Panc1 (cell line): ENCODE results near the gene SYTL1. TPM values are rescaled to one million over a fixed set of nuclear protein-coding genes. Genes with fewer than 3 reads are reported as not detected.

ENCODE experiments used
- ATAC-seq: fragments of 200-7000 bp; cut with Tn5 transposase; 2 replicates; pipeline ENCODE4 v1.9.1; 2020; ENCODE audit warnings: mild to moderate bottlenecking, moderate library complexity
- BruUV-seq: library from RNA; stranded (reverse); fragments of 400-500 nt; replicated peaks from 2 replicates; lab custom pipeline; 2021; lab: Mats Ljungman, UMichigan
- CTCF ChIA-PET: fragments of 300-600 bp; sonication (Branson Sonifier 250); formaldehyde crosslinking; loops from one replicate; lab custom pipeline; 2022; ENCODE audit warnings: antibody characterized with exemption; lab: Charles Lee
- POLR2A ChIA-PET: fragments of 300-600 bp; sonication (Branson Sonifier 250); formaldehyde crosslinking; loops from one replicate; lab custom pipeline; 2022; ENCODE audit warnings: antibody characterized with exemption; lab: Charles Lee
- DNase-seq: peaks from one replicate; pipeline ENCODE4 v3.0.0-alpha.2; 2010; ENCODE audit warnings: low read depth, low spot score
- H3K27ac ChIP-seq: 2 replicates; pipeline ENCODE4 v1.5.1; 2011; ENCODE audit warnings: mild to moderate bottlenecking, low read length, inconsistent platforms
- H3K27me3 ChIP-seq: fragments of 200-500 bp; sonication (Bioruptor generic); 2 replicates; pipeline ENCODE4 v1.6.0; 2014; ENCODE audit warnings: low read length, inconsistent platforms; ENCODE audit not compliant: control insufficient read depth, insufficient read depth
- H3K36me3 ChIP-seq: fragments of 200-500 bp; sonication (Bioruptor generic); 2 replicates; pipeline ENCODE4 v1.5.1; 2014; ENCODE audit warnings: inconsistent platforms, mild to moderate bottlenecking, low read length, moderate library complexity; ENCODE audit not compliant: control insufficient read depth, insufficient read depth
- H3K4me1 ChIP-seq: 2 replicates; pipeline ENCODE4 v1.5.1; 2011; ENCODE audit warnings: inconsistent platforms, mild to moderate bottlenecking, low read length, moderate library complexity; ENCODE audit not compliant: control insufficient read depth, insufficient read depth
- H3K4me3 ChIP-seq, 2 experiments: 2 replicates each; pipeline ENCODE4 v1.5.1; 2011 to 2012; ENCODE audit warnings: low read depth in 2 of 2, low read length in 2 of 2, mild to moderate bottlenecking in 2 of 2, inconsistent platforms in 1 of 2, moderate library complexity in 1 of 2
- H3K9me3 ChIP-seq: fragments of 200-500 bp; sonication (Bioruptor generic); 2 replicates; pipeline ENCODE4 v1.5.1; 2014; ENCODE audit warnings: low read depth, mild to moderate bottlenecking, inconsistent platforms, low read length, moderate library complexity; ENCODE audit not compliant: control insufficient read depth, insufficient read depth
- POLR2AphosphoS5 ChIP-seq: IDR thresholded peaks from 2 replicates; pipeline ENCODE4 v1.6.1; 2012; ENCODE audit warnings: mild to moderate bottlenecking, low read depth, low read length, moderate library complexity
- SIN3A ChIP-seq: IDR thresholded peaks from 2 replicates; pipeline ENCODE4 v1.6.1; 2012; ENCODE audit warnings: low read depth, mild to moderate bottlenecking, low read length, moderate library complexity, borderline replicate concordance; ENCODE audit not compliant: insufficient read depth
- TCF7L2 ChIP-seq: IDR thresholded peaks from 2 replicates; pipeline ENCODE4 v1.6.1; 2011; ENCODE audit warnings: mild to moderate bottlenecking, low read depth, low read length, inconsistent platforms
- in situ Hi-C: cut with HindIII; loops from 2 replicates; pipeline ENCODE4 v1.10.0; 2016; ENCODE audit warnings: low sequenced_read_pairs, low pct_unique_long_range_greater_than_20kb
- intact Hi-C: fragments of 100-400 bp; cut with micrococcal nuclease; formaldehyde crosslinking; loops from one replicate; pipeline ENCODE4 v1.10.0; 2022; ENCODE audit not compliant: unreplicated experiment
- total RNA-seq: library from RNA; stranded (reverse); gene quantifications from one replicate; pipeline ENCODE4 v1.2.1, GENCODE V29; 2021; ENCODE audit not compliant: unreplicated experiment
- TF ChIP-seq, protein P1 (sequence below): fragments of 450-650 bp; IDR thresholded peaks from 2 replicates; pipeline ENCODE4 v1.5.1; 2017; ENCODE audit warnings: mild to moderate bottlenecking
- TF ChIP-seq, protein P2 (sequence below), 2 experiments: IDR thresholded peaks; 2 replicates each; pipeline ENCODE4 v1.6.1; 2011 to 2012; ENCODE audit warnings: low read depth in 2 of 2, control low read depth in 1 of 2, low read length in 1 of 2, mild to moderate bottlenecking in 1 of 2, moderate library complexity in 1 of 2; ENCODE audit not compliant: insufficient read depth in 1 of 2

Gene SYTL1
- total RNA-seq, 1 experiment from 2014 or later, result 2.4 TPM

DNA sequence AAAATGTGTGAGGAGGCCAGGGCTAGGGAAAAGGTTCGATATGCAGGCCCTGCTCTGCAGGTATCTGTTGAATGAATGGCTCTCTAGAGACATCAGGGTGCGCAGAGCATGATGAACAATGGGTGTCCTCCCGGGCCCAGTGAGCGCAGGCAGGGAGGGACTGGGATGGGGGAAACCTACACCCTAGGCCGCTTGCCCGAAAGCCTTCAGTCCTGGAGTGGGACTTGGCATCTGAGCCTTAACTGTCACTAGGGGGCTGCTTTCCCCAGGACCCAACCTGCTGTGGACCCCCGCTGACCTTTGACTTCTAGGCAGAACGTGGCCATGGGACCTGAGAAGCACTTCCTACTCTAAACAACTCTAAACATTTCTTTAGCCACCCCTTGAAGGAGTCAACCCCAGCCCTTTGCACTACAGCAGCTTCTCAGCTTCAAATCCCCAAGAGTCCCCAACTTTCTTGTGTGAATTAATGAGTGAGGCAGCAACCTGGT lies 25.4 kb downstream of the SYTL1 start:
- ATAC-seq, result no peak
- intact Hi-C loops (no loop called here), in situ Hi-C loops (no loop called here)
- ChIA-PET POLR2A (interaction anchor here (0.5 kb wide), 1 partner anchor 102 kb away, joined by 4 read pairs; no protein-coding TSS in a partner anchor), CTCF (interaction anchor here (0.5 to 2.3 kb wide), 3 partner anchors 10 to 85 kb away, joined by 3 to 11 read pairs (median 3); no protein-coding TSS in a partner anchor)
- TF ChIP-seq SIN3A, result no peak
- TF ChIP-seq, protein P1, sequence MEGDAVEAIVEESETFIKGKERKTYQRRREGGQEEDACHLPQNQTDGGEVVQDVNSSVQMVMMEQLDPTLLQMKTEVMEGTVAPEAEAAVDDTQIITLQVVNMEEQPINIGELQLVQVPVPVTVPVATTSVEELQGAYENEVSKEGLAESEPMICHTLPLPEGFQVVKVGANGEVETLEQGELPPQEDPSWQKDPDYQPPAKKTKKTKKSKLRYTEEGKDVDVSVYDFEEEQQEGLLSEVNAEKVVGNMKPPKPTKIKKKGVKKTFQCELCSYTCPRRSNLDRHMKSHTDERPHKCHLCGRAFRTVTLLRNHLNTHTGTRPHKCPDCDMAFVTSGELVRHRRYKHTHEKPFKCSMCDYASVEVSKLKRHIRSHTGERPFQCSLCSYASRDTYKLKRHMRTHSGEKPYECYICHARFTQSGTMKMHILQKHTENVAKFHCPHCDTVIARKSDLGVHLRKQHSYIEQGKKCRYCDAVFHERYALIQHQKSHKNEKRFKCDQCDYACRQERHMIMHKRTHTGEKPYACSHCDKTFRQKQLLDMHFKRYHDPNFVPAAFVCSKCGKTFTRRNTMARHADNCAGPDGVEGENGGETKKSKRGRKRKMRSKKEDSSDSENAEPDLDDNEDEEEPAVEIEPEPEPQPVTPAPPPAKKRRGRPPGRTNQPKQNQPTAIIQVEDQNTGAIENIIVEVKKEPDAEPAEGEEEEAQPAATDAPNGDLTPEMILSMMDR, result no peak
- no peak for TF ChIP-seq TCF7L2
- TF ChIP-seq, protein P2, sequence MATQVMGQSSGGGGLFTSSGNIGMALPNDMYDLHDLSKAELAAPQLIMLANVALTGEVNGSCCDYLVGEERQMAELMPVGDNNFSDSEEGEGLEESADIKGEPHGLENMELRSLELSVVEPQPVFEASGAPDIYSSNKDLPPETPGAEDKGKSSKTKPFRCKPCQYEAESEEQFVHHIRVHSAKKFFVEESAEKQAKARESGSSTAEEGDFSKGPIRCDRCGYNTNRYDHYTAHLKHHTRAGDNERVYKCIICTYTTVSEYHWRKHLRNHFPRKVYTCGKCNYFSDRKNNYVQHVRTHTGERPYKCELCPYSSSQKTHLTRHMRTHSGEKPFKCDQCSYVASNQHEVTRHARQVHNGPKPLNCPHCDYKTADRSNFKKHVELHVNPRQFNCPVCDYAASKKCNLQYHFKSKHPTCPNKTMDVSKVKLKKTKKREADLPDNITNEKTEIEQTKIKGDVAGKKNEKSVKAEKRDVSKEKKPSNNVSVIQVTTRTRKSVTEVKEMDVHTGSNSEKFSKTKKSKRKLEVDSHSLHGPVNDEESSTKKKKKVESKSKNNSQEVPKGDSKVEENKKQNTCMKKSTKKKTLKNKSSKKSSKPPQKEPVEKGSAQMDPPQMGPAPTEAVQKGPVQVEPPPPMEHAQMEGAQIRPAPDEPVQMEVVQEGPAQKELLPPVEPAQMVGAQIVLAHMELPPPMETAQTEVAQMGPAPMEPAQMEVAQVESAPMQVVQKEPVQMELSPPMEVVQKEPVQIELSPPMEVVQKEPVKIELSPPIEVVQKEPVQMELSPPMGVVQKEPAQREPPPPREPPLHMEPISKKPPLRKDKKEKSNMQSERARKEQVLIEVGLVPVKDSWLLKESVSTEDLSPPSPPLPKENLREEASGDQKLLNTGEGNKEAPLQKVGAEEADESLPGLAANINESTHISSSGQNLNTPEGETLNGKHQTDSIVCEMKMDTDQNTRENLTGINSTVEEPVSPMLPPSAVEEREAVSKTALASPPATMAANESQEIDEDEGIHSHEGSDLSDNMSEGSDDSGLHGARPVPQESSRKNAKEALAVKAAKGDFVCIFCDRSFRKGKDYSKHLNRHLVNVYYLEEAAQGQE (IDR thresholded peaks at IDR 0.05; ENCODE audit: insufficient read depth in 1 of 2, low read depth in 2 of 2, low read length in 1 of 2), result no peak
- no peak for TF ChIP-seq POLR2AphosphoS5
- no peak for DNase-seq
- H3K9me3 ChIP-seq, result no peaks in the 10 kb centered on the region
- H3K36me3 ChIP-seq, result no peaks in the 10 kb centered on the region; the same call in 1 of the 2 replicates
- peaks cover 15% of the 10 kb centered on the region for H3K4me1 ChIP-seq
- no peaks in the 10 kb centered on the region for H3K27me3 ChIP-seq
- no TSS peak for BruUV-seq
- peak overlapping the region; percentile 74 to 96 for H3K4me3 ChIP-seq
- peak overlapping the region; percentile 92 for H3K27ac ChIP-seq

DNA sequence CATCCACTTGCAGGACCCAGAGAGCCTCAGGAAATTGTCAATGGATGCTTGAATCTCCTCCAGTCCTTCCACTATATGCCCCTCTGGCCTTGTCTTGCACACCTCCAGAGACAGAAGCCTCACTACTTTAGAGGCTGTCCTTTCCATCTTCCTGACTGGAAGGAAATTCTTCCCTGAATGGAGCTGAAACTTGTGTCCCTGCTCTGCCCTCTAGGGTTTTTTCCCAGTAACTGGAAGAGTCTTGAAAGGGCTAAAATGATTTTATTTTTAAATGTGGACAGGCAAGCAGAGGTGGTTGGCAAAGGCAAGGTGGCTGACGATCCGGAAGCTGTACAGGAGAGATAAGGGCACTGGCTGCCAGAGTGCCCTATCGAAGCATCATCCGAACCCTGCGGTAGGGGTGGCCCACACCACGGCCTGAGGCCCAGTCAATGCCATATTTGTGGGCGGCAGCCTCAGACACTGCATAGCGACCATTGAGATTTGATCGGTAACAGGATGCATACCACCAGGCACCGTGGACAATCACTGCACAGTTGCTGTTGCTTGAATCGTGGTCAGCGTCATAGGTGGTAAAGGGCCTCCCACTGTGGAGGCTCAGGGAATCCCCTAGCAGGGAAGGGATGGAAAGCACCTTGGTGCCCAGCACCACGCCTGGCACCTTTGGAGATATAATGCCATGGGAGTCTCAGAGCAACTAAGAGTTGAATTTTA lies 27.2 kb downstream of the SYTL1 start:
- Histone ChIP-seq H3K4me3 (no peak overlapping the region), H3K27ac (no peak overlapping the region), H3K9me3 (no peaks in the 10 kb centered on the region), H3K4me1 (peaks cover 15% of the 10 kb centered on the region), H3K27me3 (no peaks in the 10 kb centered on the region), H3K36me3 (no peaks in the 10 kb centered on the region)
- ATAC-seq, result no peak
- no TSS peak for BruUV-seq
- CTCF ChIA-PET, result interaction anchor here (0.6 to 1.3 kb wide), 3 partner anchors 36 to 244 kb away, joined by 3 read pairs; no protein-coding TSS in a partner anchor
- TF ChIP-seq TCF7L2, result no peak
- TF ChIP-seq, protein P1, result peak; percentile 56; the same call in 1 of the 2 replicates
- in situ Hi-C loops, result no loop called here
- intact Hi-C loops, result no loop called here
- POLR2A ChIA-PET, result interaction anchor here (0.5 to 0.7 kb wide), 2 partner anchors 53 to 203 kb away, joined by 3 read pairs; no protein-coding TSS in a partner anchor
- no peak for DNase-seq
